Fibroblast of lung (primary cell): Measurements from ENCODE around the gene APOL3.
"Not testable (repeated sequence)": the region's sequence is repeated elsewhere in the genome, so short reads cannot be mapped to it uniquely, and the experiment has no call there.

Experiments
- CTCF ChIP-seq, 2 donors: IDR thresholded peaks in 1 of 2; conservative IDR thresholded peaks in 1 of 2; 1 replicate in 1 of 2; 2 replicates in 1 of 2; pipeline ENCODE4 v1.5.1; 2011 to 2012; ENCODE audit warnings: low read length in 2 of 2, control low read depth in 1 of 2, inconsistent platforms in 1 of 2, low read depth in 1 of 2, mild to moderate bottlenecking in 1 of 2
- EZH2 ChIP-seq: IDR thresholded peaks from 2 replicates; pipeline ENCODE4 v1.5.1; 2012; ENCODE audit warnings: low read length, control low read depth, mild to moderate bottlenecking; ENCODE audit errors: missing control alignments

GRCh38 chr22:36202906-36203305 is 42.4 kb upstream of the APOL3 start:
- not testable (repeated sequence) for TF ChIP-seq CTCF (conservative IDR thresholded peaks at IDR 0.05 in 1 of 2, IDR thresholded peaks at IDR 0.05 in 1 of 2; ENCODE audit: low read depth in 1 of 2, low read length in 2 of 2); EZH2
